Stimulated activated CD4-positive, alpha-beta T cell treated with anti-CD3 and anti-CD28 coated beads, Interleukin-1b, Interleukin-23, amount 100 ng/mL, for 4 hours (primary cell): Measurements from ENCODE around the gene FAF1.
"Not testable (repeated sequence)": the region's sequence is repeated elsewhere in the genome, so short reads cannot be mapped to it uniquely, and the experiment has no call there.

Source experiments
- DNase-seq, 2 donors: peaks; one replicate each; pipeline ENCODE4 v3.0.0-alpha.2; 2020; ENCODE audit warnings: low read depth in 2 of 2

The FAF1 gene

DNA sequence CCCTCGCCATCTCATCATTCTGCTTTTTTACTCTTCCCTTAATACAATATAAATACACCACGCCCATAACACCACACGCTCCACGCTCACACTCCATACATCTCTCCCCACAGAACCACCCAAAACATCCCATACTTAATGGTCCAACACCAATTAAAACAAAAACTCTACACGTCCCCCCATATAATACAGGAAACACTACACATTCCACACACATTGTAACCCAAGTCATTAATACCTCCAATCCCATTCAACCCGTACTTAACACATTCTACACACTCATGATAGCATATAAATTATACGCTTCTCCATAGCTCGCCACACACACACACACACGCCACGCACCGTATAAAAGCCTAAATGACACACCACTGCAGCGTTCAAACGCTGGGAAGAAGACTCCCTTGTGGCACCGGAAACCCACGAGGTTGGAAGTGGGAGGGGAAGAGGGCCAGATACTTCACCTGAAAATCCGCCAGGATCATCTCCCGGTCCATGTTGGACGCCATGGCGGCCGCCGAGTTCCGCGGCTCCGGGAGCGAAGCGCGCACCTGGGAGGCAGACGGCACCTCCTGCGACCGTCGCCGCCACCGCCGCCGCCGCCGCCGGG, 659 bp downstream of the FAF1 start:
- no peak for DNase-seq

DNA sequence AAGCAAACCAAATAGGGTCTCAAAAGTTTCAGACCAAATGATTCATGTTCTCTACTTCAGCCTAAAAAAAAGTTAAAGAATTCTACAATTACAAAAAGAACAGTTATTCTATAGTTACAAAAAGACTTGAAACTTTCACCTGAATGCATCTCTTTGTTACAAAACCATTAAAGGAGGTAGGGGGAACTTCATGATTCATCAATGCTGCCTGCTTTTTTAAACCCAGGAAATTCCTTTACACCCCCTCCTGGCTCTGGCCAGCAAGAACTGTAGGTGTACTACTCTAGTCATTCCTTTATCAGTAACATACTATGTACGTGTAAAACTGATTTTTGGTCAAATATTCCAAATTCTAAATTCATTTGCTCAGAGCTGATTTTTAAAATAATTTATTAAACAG, 5.0 kb downstream of the FAF1 start:
- DNase-seq, result no peak

DNA sequence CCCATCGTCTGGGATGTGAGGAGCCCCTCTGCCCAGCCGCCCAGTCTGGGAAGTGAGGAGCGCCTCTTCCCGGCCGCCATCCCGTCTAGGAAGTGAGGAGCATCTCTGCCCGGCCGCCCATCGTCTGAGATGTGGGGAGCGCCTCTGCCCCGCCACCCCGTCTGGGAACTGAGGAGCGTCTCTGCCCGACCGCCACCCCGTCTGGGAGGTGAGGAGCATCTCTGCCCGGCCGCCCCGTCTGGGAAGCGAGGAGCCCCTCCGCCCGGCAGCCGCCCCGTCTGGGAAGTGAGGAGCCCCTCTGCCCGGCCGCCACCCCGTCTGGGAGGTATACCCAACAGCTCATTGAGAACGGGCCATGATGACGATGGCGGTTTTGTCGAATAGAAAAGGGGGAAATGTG, 7.5 kb downstream of the FAF1 start:
- not testable (repeated sequence) for DNase-seq

GRCh38 chr1:50950396-50950795, 9.7 kb downstream of the FAF1 start:
- no peak for DNase-seq

DNA sequence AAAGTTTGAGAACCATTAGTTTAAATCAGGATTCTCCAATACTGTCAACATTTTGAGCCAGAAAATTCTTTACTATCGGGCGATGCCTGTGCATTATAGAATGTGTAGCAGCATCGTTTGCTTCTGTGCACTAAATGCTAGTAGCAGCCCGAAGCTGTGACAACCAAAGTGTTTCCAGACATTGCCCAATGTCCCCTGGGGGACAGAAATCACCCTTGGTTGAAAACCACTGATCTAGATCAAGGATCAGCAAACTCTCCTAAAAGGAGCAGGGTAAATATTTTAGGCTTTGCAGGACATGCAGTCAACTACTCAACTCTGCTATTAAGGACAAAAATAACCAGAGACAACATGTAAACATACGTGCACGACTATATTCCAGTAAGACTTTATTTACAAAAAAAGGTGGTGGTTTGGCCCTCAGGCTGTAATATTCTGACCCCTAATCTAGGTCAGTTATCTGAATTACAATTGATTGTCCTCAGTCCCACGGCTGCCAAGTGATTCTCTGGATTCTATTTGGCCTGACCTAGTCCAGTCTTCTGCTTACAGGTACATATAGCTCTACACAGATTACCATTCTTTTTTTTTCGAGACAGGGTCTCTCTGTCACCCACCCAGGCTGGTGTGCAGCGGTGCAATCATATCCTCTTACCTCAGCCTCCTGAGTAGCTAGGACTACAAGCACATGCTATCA, 10.6 kb downstream of the FAF1 start:
- no peak for DNase-seq

- DNase-seq, result no peak
Measured at GRCh38 chr1:50942334-50942733, 17.7 kb downstream of the FAF1 start.

DNA sequence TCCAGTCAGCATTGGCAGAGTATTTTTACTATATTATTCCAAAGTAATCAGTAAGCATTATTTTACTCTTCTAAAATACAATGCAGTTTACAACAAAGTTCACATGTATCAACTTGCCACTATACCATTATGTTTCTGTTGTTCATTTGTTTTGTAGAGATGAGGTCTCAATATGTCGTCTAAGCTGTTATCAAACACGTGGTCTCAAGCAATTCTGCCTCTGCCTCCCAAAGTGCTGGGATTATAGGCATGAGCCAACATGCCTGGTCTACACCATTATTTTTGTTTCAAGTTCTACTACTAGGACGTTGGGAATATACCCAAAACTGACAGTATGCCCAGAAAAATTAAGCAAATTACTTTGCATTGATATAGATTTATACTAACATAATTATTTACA, 19.8 kb downstream of the FAF1 start:
- DNase-seq, result no peak

DNA sequence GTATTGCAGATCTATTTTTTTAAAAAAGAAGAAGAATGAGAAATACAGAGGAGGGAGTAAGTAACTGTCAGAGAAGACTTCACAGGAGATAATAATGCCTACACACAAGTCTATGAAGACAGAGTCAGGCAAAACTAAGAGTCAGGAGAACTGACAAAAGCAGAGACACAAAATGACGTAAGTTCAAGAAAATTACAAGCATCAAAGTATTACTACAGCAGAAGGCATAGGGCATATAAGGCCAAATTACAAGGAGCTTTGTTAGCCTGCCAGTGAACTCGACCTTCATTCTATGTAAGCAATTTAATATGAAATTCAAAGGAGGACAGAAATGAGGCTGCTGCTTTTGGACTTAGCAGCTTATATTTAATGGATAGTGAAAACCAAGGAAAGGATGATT, 23.7 kb downstream of the FAF1 start:
- no peak for DNase-seq

GRCh38 chr1:50935276-50935675, 24.8 kb downstream of the FAF1 start:
- not testable (repeated sequence) for DNase-seq

DNA sequence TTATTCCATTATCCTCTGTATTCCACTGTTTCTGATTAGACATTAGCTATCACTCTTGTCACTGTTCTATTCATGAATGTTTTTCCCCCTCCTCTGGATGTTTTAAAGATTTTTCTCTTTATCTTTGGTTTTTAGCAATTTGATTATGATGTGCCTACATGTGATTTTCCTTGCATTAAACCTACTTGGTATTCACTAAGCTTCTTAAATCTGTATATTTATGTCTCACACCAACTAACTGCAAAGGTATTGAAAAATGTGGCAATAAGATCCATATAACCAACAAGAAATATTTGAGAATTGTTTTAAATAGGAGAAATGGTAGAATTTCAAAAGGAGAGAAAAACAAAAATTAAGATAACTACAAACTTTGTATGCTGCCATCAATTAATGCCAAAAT, 25.2 kb downstream of the FAF1 start:
- DNase-seq, result no peak

GRCh38 chr1:50933770-50934169, 26.3 kb downstream of the FAF1 start:
- DNase-seq, result not testable (repeated sequence)

GRCh38 chr1:50932043-50932442, 28.0 kb downstream of the FAF1 start:
- not testable (repeated sequence) for DNase-seq

DNA sequence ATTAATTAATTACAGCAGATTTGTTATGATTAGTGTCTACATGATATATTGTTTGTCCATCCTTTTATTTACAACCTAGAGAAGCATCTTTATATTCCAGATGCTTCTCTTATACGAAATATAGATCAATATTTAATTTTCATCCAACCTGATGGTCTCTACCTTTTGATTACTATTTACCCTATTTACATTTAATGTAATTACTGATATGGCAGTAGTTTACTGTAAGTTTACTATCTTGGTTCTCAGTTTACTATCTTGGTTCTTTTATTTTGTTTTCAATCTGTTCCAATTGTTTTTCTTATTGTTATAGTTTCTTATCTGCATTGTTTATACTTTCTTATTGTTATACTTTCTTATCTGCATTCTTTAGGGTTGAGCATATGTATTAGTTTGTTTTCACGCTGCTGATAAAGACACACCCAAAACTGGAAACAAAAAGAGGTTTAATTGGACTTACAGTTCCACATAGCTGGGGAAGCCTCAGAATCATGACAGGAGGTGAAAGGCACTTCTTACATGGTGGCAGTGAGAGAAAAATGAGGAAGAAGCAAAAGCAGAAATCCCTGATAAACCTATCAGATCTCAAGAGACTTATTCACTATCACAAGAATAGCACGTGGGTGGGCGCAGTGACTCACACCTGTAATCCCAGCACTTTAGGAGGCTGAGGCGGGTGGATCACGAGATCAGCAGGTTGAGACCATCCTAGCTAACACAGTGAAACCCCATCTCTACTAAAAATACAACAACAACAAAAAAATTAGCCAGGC, 28.9 kb downstream of the FAF1 start:
- DNase-seq, result no peak

DNA sequence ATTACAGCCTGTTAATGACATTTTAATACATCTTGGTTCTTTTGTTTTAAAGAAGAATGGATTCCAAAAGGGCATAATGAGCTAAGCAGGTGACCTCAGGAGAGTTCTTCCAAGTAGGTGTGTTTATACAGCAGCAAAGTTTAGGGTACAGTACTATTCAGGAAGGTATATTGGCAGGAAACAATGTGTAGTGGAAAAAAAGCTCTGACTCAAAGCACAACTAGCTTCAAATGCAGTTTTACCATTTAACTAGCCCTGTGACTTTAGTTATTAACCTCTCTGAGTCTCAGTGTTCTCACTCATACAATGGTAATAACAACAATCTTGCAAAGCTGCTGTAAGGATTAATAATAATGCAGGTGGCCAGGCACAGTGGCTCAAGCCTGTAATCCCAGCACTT, 29.9 kb downstream of the FAF1 start:
- no peak for DNase-seq

GRCh38 chr1:50929376-50929958, 30.6 kb downstream of the FAF1 start:
- no peak for DNase-seq

DNA sequence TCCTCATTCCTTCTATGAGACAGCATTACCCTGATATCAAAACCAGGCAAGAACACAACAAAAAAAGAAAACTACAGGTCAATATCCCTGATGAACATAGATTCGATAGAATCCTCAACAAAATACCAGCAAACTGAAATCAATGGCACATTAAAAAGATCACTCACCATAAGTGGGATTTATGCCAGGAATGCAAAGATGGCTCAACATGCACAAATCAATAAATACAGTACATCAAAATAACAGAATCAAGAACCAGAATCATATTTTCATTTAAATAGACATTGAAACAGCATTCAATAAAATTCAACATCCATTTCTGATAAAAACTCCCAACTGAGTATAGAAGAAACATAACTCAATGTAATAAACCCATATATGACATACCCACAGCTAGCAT, 36.5 kb downstream of the FAF1 start:
- no peak for DNase-seq

DNA sequence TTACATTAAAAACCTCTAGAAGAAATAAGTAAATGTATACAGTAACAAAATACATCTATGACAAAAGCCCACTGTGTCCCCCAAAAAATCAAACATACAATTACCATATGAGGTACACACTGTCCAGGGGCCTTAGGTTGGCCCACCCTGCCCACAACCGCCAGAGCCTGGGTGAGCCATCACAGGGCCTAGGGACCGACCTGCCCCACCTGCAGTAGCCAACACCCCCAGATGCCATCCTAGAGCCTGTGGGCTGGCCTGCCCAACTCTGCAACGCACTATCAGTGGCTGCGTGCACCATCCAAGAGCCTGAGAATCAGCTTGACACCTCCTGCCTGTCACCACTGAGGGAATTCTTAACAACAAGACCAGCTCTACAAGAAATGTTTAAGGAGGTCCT, 39.0 kb downstream of the FAF1 start:
- no peak for DNase-seq

GRCh38 chr1:50920409-50920808, 39.7 kb downstream of the FAF1 start:
- DNase-seq, result no peak

GRCh38 chr1:50917138-50918137, 42.6 kb downstream of the FAF1 start:
- DNase-seq, result no peak

DNA sequence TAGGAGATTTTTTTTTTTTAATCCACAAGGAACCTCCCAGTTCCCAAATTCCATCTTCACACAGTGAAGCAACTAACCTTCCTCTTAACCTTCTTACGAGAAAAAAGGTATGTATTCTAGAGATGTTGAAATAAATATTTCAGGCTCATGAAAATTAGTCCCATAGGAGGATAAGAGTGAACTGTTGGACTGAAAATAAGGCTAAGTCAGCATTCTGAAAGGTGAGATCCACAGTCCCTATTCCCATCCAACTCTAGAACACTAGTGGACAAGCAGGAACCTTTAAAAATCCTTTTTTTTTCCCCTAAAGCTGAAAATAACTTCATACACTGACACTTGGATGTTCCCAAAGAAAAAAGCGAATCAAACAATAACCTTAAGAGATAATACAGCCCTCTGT, 44.4 kb downstream of the FAF1 start:
- DNase-seq, result no peak

- no peak for DNase-seq
Measured at GRCh38 chr1:50913954-50914353, 46.1 kb downstream of the FAF1 start.
